GM19193 (cell line): ENCODE measurements around the gene TMEM150C.

ENCODE experiments used
- POLR2A ChIP-seq: IDR thresholded peaks from 4 replicates; pipeline ENCODE4 v1.6.1; 2011; ENCODE audit not compliant: insufficient read depth, insufficient read length; ENCODE audit errors: extremely low read depth

Gene TMEM150C

GRCh38 chr4:82467471-82467870 is 94.3 kb downstream of the TMEM150C start:
- TF ChIP-seq POLR2A: no peak

DNA sequence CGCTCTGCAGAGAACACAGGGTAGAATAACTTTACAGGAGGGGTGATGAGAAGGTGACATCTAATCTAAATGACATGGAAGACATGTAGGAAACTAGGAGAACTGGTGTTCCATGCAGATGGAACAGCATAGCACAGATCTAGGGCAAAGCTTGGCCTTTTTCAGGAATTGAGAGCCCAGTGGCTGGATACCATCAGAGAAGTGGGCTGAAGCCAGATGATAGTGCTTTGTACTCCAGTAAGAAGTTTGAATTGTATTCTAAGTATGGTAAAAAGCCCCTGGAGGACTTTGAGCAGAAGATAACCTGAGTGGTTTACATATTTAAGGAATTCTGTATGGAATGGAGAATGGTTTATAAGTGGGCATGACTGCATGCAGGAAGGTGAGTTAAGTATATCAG is 98.6 kb downstream of the TMEM150C start:
- no peak for TF ChIP-seq POLR2A

DNA sequence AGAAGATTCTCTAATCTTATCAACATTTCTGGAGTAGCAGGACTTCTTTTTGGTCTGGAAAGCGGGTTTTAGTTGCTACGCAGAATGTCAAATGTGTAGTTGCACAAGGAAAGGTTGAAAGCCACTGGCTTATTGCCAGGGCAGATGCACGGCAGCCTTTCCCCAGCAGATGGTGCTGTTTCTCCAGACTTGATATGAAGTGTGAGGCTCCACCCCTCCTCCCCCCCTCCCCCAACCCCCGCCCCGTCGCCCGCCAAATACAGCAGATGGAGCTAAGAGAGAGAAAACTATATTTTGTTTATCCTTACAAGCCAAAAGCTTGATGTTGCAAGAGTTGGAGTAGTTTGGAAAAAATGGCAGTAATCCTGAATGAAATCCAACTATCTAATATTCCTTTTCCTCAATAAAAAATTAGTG is 99.4 kb downstream of the TMEM150C start:
- no peak for TF ChIP-seq POLR2A

DNA sequence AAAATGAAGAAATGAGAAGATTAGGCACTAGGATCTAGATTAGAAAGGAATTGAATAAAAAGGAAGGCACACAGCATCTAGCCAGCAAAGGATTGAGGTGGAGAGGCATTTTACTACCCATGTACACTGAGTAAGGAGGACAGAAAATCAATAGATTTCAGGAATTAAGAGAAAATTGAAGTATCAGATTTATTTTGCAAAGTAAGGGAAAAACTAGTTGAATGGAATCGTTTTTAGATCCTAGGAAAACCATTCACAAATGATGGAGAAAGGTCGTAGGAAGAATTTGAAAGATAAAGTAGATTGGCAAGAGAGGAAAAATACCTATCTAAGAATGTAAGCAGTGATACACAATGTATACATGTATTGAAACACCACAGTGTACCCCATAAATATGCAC is 100.1 kb downstream of the TMEM150C start:
- no peak for TF ChIP-seq POLR2A

- no peak for TF ChIP-seq POLR2A
Measured at GRCh38 chr4:82458729-82459128, 103.1 kb downstream of the TMEM150C start.

DNA sequence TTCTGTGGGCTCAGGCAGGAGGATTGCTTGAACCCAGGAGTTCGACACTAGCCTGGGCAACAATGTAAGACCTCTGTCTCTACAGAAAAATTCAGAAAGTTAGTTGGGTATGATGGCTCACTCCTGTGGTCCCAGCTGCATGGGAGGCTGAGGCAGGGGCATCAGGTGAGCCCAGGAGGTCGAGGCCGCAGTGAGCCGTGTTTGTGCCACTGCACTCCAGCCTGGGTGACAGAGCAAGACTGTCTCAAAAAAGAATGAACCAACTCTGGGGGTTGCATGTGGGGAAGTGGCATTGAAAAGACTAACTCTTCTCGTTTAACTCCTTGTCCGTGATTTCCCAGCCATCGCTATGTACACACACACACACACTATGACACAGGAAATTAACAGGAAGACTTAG is 104.5 kb downstream of the TMEM150C start:
- no peak for TF ChIP-seq POLR2A

DNA sequence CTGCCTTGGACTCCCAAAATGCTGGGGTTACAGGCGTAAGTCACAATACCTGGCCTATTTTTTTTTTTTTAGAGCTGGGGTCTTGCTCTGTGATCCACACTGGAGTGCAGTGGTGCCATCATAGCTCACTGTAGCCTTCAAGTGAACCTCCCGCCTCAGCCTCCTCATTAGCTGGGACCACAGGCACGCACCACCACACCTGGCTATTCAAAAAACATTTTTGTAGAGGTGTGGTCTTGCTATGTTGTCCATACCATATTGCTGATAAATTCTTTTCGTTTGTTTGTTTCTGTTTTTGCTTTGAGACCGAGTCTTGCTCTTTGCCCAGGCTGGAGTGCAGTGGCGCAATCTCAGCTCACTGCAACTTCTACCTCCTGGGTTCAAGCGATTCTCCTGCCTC is 109.8 kb downstream of the TMEM150C start:
- no peak for TF ChIP-seq POLR2A

- TF ChIP-seq POLR2A: no peak
Measured at GRCh38 chr4:82450966-82451755, 110.6 kb downstream of the TMEM150C start.

DNA sequence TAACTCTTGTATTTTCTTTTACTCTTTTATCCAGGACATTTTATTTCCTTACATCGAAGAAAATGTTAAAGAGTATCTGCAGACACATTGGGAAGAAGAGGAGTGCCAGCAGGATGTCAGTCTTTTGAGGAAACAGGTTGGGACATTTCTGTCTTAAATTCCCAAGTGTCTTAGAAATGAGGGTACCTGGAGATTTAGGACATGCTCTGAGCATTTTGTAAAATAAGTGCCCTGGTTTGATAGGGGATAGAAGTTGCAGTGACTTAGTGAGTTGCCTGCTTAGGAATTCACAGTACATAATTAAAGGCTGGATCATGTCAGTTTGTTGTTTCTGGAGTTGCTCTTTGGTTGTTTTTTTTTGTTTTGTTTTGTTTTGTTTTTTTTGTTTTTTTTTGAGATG is 113.9 kb downstream of the TMEM150C start:
- TF ChIP-seq POLR2A: no peak

DNA sequence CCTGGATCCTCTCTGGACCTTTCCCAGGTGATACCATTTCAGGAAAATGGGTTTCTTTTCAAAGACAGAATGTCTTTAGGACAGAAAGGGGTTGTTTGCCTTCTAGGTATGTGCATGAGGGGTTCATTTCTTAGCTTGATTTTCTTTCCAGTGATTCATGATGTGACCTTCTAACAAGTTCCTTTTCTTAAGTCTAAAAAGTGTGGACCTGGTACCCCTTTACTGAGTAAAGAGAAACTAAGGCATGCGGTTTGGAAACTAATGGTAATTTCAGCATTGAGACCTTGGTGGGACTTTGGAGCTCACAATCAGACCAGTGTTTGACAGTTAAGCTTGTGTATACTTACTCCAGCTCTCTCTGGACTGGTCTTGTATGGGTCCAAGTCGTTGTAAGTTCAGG is 122.7 kb downstream of the TMEM150C start:
- no peak for TF ChIP-seq POLR2A

DNA sequence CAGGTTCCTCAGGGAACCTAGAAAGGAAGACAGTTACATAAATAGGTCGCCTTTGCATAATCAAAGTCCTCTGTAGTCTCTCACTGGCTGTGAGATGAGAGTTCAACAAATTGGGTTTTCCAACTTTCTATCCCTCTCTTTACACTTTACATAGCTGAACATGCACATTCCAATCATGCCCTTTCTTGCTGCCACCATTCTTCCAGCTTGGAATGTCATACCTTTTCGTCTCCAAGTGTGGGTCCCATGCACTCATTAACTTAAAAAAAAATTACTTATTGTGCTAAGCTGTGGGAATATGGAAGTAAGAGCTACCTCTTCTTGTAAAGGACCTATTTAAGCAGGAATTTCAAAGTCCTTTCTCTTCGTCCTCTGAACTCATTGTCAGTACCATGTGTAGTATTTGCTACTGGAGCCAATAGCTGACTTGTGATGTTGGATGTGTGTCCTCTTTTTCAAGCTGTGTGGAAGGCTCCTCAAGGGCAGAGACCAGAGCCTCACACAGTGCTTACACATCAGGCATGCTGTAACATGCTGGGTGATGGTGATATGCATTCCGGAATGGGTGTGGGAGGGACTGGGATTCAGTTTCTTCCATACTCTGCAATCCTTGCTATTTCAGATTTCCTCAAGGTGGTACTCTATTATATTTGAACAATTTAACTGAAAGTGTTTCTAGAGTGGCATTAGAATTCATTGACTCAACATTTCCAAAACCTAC is 124.3 kb downstream of the TMEM150C start:
- TF ChIP-seq POLR2A: no peak

- TF ChIP-seq POLR2A: no peak
Measured at GRCh38 chr4:82436780-82437179, 125.0 kb downstream of the TMEM150C start.

- TF ChIP-seq POLR2A: no peak
Measured at GRCh38 chr4:82436130-82436529, 125.7 kb downstream of the TMEM150C start.

- no peak for TF ChIP-seq POLR2A
Measured at GRCh38 chr4:82434949-82435348, 126.8 kb downstream of the TMEM150C start.

- no peak for TF ChIP-seq POLR2A
Measured at GRCh38 chr4:82433791-82434190, 128.0 kb downstream of the TMEM150C start.
